ENCODE measurements around the gene CENPA. TPM values are rescaled to one million over a fixed set of nuclear protein-coding genes. Genes with fewer than 3 reads are reported as not detected.

Gene CENPA
- total RNA-seq (ENCODE audit: unreplicated experiment), result 3.9 TPM
- long read RNA-seq, partial matches to known transcripts, result 0 of 5 reads
- long read RNA-seq, other reads (novel, unspliced or antisense), result 4 of 5 reads

GRCh38 chr2:26785431-26786206 is at the start of gene CENPA:
Gene CENPA, plus strand, starts transcription at chr2:26786056. Its CDS starts 141 bp downstream, at chr2:26786197.
- DNase-seq (ENCODE audit: low spot score), result peak; percentile 96
- Mint-ChIP-seq H3K27me3 (ENCODE audit: unreplicated experiment) (peaks cover 2% of the 10 kb centered on the region), H3K36me3 (ENCODE audit: low read depth, unreplicated experiment) (peaks cover 6% of the 10 kb centered on the region), H3K27ac (ENCODE audit: unreplicated experiment) (peak within 1 kb of the TSS; percentile 7), H3K4me1 (ENCODE audit: unreplicated experiment) (peaks cover 10% of the 10 kb centered on the region), H3K9me3 (ENCODE audit: unreplicated experiment) (no peaks in the 10 kb centered on the region), H3K4me3 (ENCODE audit: unreplicated experiment) (peak within 1 kb of the TSS; percentile 86)
- TF ChIP-seq, protein P1, sequence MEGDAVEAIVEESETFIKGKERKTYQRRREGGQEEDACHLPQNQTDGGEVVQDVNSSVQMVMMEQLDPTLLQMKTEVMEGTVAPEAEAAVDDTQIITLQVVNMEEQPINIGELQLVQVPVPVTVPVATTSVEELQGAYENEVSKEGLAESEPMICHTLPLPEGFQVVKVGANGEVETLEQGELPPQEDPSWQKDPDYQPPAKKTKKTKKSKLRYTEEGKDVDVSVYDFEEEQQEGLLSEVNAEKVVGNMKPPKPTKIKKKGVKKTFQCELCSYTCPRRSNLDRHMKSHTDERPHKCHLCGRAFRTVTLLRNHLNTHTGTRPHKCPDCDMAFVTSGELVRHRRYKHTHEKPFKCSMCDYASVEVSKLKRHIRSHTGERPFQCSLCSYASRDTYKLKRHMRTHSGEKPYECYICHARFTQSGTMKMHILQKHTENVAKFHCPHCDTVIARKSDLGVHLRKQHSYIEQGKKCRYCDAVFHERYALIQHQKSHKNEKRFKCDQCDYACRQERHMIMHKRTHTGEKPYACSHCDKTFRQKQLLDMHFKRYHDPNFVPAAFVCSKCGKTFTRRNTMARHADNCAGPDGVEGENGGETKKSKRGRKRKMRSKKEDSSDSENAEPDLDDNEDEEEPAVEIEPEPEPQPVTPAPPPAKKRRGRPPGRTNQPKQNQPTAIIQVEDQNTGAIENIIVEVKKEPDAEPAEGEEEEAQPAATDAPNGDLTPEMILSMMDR (IDR thresholded peaks at IDR 0.05; ENCODE audit: unreplicated experiment), result peak; percentile 72

GRCh38 chr2:26737221-26737620 is 48.6 kb upstream of the CENPA start:
- Mint-ChIP-seq H3K27me3 (ENCODE audit: unreplicated experiment) (peaks cover 11% of the 10 kb centered on the region), H3K27ac (ENCODE audit: unreplicated experiment) (no peak overlapping the region), H3K36me3 (ENCODE audit: low read depth, unreplicated experiment) (no peaks in the 10 kb centered on the region), H3K4me3 (ENCODE audit: unreplicated experiment) (no peak overlapping the region), H3K9me3 (ENCODE audit: unreplicated experiment) (no peaks in the 10 kb centered on the region), H3K4me1 (ENCODE audit: unreplicated experiment) (peaks cover 6% of the 10 kb centered on the region)
- TF ChIP-seq, protein P1 (IDR thresholded peaks at IDR 0.05; ENCODE audit: unreplicated experiment), result no peak
- no peak for DNase-seq (ENCODE audit: low spot score)

DNA sequence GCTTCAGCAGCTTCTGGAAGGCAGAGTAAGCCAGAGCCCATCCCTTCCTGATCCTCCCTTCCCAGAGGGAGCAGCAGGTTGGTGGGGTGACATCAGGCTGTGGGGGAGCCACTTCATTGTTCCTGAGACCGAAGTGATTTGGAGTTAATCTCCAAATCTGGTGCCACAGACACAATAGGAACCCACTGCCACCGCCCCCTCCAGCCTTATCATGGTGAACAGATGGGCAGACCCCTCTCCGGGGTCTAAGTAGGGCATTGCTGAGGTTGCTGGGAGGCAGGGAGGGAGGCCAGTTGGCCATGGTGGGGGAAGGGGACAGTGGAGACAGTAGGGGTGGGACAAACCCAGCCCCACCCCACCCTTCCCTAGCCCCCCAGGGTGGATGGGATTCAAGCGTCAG is 47.4 kb upstream of the CENPA start:
- TF ChIP-seq, protein P1 (IDR thresholded peaks at IDR 0.05; ENCODE audit: unreplicated experiment), result no peak
- no peak overlapping the region for H3K27ac Mint-ChIP-seq (ENCODE audit: unreplicated experiment)
- no peak overlapping the region for H3K4me3 Mint-ChIP-seq (ENCODE audit: unreplicated experiment)
- H3K4me1 Mint-ChIP-seq (ENCODE audit: unreplicated experiment), result peaks cover 6% of the 10 kb centered on the region
- no peaks in the 10 kb centered on the region for H3K9me3 Mint-ChIP-seq (ENCODE audit: unreplicated experiment)
- H3K27me3 Mint-ChIP-seq (ENCODE audit: unreplicated experiment), result peaks cover 9% of the 10 kb centered on the region
- DNase-seq (ENCODE audit: low spot score), result no peak
- no peaks in the 10 kb centered on the region for H3K36me3 Mint-ChIP-seq (ENCODE audit: low read depth, unreplicated experiment)

- no peaks in the 10 kb centered on the region for H3K36me3 Mint-ChIP-seq (ENCODE audit: low read depth, unreplicated experiment)
- peaks cover 6% of the 10 kb centered on the region for H3K4me1 Mint-ChIP-seq (ENCODE audit: unreplicated experiment)
- no peaks in the 10 kb centered on the region for H3K9me3 Mint-ChIP-seq (ENCODE audit: unreplicated experiment)
- no peak overlapping the region for H3K4me3 Mint-ChIP-seq (ENCODE audit: unreplicated experiment)
- no peak for DNase-seq (ENCODE audit: low spot score)
- TF ChIP-seq, protein P1 (IDR thresholded peaks at IDR 0.05; ENCODE audit: unreplicated experiment), result no peak
- peaks cover 7% of the 10 kb centered on the region for H3K27me3 Mint-ChIP-seq (ENCODE audit: unreplicated experiment)
- H3K27ac Mint-ChIP-seq (ENCODE audit: unreplicated experiment), result no peak overlapping the region
These were observed 46.3 kb upstream of the CENPA start for GRCh38 chr2:26739514-26739913.

DNA sequence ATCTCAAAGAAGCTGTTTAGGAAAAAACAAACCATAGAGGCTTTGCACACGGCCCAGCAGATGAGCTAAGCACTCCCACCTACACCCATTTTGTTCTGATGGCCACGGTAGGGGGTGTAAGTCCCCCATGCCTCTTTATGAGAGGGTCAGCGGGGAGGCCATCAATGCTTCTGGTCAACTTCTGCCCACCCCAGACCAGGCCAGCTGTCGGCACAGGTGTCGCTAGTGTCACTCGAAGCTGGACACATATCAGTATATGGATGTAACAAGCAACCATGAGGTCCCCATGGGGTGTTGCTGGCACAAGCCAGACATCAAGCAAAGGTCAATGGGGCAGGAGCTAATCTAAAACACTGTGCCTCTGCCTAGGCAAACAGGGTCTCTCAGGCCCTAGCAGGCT is 45.5 kb upstream of the CENPA start:
- Mint-ChIP-seq H3K9me3 (ENCODE audit: unreplicated experiment) (no peaks in the 10 kb centered on the region), H3K27me3 (ENCODE audit: unreplicated experiment) (peaks cover 5% of the 10 kb centered on the region), H3K4me3 (ENCODE audit: unreplicated experiment) (no peak overlapping the region), H3K27ac (ENCODE audit: unreplicated experiment) (no peak overlapping the region), H3K36me3 (ENCODE audit: low read depth, unreplicated experiment) (no peaks in the 10 kb centered on the region), H3K4me1 (ENCODE audit: unreplicated experiment) (peaks cover 4% of the 10 kb centered on the region)
- TF ChIP-seq, protein P1 (IDR thresholded peaks at IDR 0.05; ENCODE audit: unreplicated experiment), result no peak
- no peak for DNase-seq (ENCODE audit: low spot score)

All from endothelial cell (in vitro differentiated cells).